HL-60 (cell line): ENCODE data around the gene RICTOR.

Experiments used
- GABPA ChIP-seq: IDR thresholded peaks from 2 replicates; pipeline ENCODE4 v1.6.1; 2012; ENCODE audit warnings: low read depth
- POLR2AphosphoS5 ChIP-seq: IDR thresholded peaks from 2 replicates; pipeline ENCODE4 v1.6.1; 2012; ENCODE audit warnings: low read depth
- TF ChIP-seq, protein P1 (sequence below): IDR thresholded peaks from one replicate; pipeline ENCODE4 v1.5.1; 2011; ENCODE audit warnings: low read length, control low read depth, inconsistent platforms; ENCODE audit not compliant: insufficient read depth
- TF ChIP-seq, protein P2 (sequence below): IDR thresholded peaks from 2 replicates; pipeline ENCODE4 v1.6.1; 2012; ENCODE audit warnings: low read depth; ENCODE audit not compliant: insufficient replicate concordance

DNA sequence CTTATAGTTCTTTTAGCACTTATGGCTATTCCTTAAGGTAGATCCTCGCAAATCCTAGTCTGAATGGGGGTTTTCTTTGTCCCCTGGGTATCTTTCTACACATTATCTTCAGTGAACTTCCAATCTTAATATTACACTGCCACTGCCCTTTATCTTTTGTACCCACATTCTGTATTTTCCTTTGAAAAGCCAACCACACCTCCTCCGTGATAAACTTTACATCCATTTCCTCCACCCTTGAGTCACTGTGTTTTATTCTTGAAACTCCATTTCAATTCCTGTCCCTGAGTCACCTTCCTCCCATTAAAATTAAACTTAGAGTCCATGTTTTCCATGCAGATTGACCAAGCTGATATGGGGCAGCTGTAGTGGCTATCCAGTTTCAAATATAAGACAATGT is 43.2 kb upstream of the RICTOR start:
- TF ChIP-seq, protein P1, sequence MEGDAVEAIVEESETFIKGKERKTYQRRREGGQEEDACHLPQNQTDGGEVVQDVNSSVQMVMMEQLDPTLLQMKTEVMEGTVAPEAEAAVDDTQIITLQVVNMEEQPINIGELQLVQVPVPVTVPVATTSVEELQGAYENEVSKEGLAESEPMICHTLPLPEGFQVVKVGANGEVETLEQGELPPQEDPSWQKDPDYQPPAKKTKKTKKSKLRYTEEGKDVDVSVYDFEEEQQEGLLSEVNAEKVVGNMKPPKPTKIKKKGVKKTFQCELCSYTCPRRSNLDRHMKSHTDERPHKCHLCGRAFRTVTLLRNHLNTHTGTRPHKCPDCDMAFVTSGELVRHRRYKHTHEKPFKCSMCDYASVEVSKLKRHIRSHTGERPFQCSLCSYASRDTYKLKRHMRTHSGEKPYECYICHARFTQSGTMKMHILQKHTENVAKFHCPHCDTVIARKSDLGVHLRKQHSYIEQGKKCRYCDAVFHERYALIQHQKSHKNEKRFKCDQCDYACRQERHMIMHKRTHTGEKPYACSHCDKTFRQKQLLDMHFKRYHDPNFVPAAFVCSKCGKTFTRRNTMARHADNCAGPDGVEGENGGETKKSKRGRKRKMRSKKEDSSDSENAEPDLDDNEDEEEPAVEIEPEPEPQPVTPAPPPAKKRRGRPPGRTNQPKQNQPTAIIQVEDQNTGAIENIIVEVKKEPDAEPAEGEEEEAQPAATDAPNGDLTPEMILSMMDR: no peak
- TF ChIP-seq, protein P2, sequence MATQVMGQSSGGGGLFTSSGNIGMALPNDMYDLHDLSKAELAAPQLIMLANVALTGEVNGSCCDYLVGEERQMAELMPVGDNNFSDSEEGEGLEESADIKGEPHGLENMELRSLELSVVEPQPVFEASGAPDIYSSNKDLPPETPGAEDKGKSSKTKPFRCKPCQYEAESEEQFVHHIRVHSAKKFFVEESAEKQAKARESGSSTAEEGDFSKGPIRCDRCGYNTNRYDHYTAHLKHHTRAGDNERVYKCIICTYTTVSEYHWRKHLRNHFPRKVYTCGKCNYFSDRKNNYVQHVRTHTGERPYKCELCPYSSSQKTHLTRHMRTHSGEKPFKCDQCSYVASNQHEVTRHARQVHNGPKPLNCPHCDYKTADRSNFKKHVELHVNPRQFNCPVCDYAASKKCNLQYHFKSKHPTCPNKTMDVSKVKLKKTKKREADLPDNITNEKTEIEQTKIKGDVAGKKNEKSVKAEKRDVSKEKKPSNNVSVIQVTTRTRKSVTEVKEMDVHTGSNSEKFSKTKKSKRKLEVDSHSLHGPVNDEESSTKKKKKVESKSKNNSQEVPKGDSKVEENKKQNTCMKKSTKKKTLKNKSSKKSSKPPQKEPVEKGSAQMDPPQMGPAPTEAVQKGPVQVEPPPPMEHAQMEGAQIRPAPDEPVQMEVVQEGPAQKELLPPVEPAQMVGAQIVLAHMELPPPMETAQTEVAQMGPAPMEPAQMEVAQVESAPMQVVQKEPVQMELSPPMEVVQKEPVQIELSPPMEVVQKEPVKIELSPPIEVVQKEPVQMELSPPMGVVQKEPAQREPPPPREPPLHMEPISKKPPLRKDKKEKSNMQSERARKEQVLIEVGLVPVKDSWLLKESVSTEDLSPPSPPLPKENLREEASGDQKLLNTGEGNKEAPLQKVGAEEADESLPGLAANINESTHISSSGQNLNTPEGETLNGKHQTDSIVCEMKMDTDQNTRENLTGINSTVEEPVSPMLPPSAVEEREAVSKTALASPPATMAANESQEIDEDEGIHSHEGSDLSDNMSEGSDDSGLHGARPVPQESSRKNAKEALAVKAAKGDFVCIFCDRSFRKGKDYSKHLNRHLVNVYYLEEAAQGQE: no peak
- TF ChIP-seq GABPA (no peak), POLR2AphosphoS5 (no peak)
